ENCODE measurements around the gene BCL2L1. TPM values are rescaled to one million over a fixed set of nuclear protein-coding genes. Genes with fewer than 3 reads are reported as not detected.
"Not testable (repeated sequence)": the region's sequence is repeated elsewhere in the genome, so short reads cannot be mapped to it uniquely, and the experiment has no call there.

BCL2L1 gene
- total RNA-seq, 1 donor from 2014 or later = 174 TPM

DNA sequence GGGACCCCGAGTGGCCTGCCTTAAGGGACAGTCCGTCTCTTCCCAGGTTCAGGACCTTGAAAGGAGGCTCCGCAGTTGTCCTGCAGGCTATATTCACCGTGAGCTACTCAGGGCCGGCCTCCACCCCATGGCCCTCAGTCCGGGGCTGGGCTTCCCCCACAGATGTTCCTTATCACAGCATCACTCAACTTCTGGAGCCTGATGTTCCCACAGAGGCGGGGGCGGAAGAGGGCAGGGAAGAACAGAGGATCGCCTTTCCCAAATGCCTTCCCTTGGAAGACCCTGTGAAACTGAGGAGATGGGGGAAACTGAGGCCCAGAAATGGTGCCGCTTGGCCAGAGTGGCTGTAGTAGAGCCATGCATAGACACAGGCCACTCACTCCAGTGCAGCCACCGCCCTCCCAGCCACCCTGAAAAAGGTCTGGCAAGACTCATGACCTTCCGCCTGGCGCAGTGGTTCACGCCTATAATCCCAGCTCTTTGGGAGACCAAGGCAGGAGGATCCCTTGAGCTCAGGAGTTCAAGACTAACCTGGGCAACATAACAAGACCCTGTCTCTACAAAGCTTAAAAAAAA is 89.2 kb downstream of the BCL2L1 start:
- H3K4me1 ChIP-seq = no peaks in the 10 kb centered on the region
- no peaks in the 10 kb centered on the region for H3K9me3 ChIP-seq
- peak overlapping the region; percentile 55 for H3K27ac ChIP-seq
- H3K27me3 ChIP-seq = peaks cover 4% of the 10 kb centered on the region
- H3K4me3 ChIP-seq = no peak overlapping the region
- TF ChIP-seq, protein P1, sequence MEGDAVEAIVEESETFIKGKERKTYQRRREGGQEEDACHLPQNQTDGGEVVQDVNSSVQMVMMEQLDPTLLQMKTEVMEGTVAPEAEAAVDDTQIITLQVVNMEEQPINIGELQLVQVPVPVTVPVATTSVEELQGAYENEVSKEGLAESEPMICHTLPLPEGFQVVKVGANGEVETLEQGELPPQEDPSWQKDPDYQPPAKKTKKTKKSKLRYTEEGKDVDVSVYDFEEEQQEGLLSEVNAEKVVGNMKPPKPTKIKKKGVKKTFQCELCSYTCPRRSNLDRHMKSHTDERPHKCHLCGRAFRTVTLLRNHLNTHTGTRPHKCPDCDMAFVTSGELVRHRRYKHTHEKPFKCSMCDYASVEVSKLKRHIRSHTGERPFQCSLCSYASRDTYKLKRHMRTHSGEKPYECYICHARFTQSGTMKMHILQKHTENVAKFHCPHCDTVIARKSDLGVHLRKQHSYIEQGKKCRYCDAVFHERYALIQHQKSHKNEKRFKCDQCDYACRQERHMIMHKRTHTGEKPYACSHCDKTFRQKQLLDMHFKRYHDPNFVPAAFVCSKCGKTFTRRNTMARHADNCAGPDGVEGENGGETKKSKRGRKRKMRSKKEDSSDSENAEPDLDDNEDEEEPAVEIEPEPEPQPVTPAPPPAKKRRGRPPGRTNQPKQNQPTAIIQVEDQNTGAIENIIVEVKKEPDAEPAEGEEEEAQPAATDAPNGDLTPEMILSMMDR (IDR thresholded peaks at IDR 0.05) = no peak
- H3K36me3 ChIP-seq = no peaks in the 10 kb centered on the region
- ATAC-seq (peak; percentile 55), DNase-seq (no peak)
- intact Hi-C loops (cut with DNase I) = no loop called here

DNA sequence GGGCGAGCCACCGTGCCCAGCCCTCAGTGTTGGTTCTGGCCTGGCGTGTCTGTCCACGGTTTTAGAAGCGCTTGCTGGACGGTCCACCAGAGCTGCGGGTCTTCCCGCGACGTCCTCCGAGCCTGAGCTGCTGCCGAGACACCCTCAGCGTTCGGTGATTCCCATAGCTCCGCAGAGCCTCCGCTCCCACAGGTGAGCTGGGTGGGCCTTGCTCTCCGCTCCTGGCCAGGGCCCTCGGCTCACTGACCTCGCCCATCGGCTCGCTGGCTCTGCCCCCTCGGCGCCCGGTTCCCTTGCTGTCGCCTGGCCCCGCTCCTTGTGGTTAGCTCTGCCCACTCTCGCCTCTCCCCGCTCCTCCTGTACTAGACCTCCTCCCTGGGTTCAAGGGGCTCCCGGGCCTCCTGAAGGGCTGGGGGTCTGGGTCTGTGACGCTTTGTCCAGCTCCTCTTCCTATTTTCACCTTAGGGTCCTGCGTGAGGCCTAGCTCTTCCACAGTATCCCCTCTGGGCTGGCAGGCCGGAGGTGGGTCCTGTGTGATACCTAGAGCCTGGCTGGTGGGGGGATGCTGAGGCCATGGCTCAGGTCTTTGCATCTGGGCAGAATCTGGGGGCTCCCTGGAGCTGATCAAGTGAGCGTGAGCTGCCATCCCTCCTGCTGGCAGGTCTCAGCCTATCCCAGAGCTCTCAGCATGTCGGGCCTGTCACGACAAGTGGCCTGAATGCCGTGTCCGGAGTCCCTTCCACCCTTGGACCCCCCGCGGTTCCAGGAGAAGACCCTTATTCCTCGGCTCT is 89.9 kb downstream of the BCL2L1 start:
- Histone ChIP-seq H3K27ac (peak overlapping the region; percentile 55), H3K9me3 (no peaks in the 10 kb centered on the region), H3K36me3 (no peaks in the 10 kb centered on the region), H3K27me3 (peaks cover 2% of the 10 kb centered on the region), H3K4me3 (no peak overlapping the region), H3K4me1 (no peaks in the 10 kb centered on the region)
- ATAC-seq (peak; percentile 5), DNase-seq (no peak)
- intact Hi-C loops (cut with DNase I) = no loop called here
- TF ChIP-seq, protein P1 (IDR thresholded peaks at IDR 0.05) = no peak

DNA sequence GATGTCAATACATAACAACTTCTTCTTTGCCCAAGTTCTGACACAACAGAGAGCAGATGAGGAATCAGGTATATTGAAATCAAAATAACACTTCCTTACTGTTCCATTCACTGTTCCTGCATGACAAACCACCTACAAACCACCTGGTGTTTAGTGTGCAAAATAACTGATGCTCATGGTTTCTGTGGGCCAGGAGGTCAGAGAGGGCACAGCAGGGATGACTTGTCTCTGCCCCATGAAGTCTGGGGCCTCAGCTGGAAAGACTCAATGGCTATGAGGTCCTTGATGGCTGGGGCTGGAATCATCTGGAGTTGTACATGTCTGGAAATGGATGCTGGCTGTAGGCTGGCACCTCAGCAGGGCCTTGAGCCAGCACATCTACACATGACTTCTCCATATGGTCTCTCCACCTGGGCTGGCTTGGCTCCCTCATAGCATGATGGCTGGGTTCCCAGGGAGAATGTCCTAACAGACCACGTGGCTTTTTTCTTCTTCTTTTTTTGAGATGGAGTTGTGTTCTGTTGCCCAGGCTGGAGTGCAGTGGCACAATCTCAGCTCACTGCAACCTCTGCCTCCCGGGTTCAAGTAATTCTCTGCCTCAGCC is 92.4 kb downstream of the BCL2L1 start:
- intact Hi-C loops (cut with DNase I) = no loop called here
- Histone ChIP-seq H3K9me3 (no peaks in the 10 kb centered on the region), H3K36me3 (no peaks in the 10 kb centered on the region), H3K4me3 (no peak overlapping the region), H3K27me3 (no peaks in the 10 kb centered on the region), H3K27ac (no peak overlapping the region), H3K4me1 (no peaks in the 10 kb centered on the region)
- TF ChIP-seq, protein P1 (IDR thresholded peaks at IDR 0.05) = no peak
- DNase-seq (no peak), ATAC-seq (no peak)

DNA sequence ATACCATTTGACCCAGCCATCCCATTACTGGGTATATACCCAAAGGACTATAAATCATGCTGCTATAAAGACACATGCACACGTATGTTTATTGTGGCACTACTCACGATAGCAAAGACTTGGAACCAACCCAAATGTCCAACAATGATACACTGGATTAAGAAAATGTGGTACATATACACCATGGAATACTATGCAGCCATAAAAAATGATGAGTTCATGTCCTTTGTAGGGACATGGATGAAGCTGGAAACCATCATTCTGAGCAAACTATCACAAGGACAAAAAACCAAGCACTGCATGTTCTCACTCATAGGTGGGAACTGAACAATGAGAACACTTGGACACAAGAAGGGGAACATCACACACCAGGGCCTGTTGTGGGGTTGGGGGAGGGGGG is 94.6 kb downstream of the BCL2L1 start:
- intact Hi-C loops (cut with DNase I); H3K9me3 ChIP-seq; H3K36me3 ChIP-seq; H3K27ac ChIP-seq; H3K27me3 ChIP-seq; DNase-seq; ATAC-seq; H3K4me3 ChIP-seq; H3K4me1 ChIP-seq: not testable (repeated sequence)

DNA sequence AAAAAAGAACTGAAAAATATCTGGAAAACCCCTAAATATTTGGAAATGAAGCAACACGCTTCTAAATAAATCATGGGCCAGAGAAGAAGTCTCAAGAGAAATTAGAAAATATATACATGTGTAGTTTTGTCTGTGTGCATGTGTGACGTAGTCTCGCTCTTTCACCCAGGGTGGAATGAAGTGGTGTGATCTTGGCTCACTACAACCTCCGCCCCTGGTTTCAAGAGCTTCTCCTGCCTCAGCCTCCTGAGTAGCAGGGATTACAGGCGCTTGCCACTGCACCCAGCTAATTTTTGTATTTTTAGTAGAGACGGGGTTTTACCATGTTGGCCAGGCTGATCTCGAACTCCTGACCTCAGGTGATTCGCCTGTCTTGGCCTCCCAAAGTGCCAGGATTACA is 96.1 kb downstream of the BCL2L1 start:
- DNase-seq; ATAC-seq; H3K9me3 ChIP-seq; intact Hi-C loops (cut with DNase I); H3K4me3 ChIP-seq; H3K36me3 ChIP-seq; H3K27ac ChIP-seq; H3K27me3 ChIP-seq; H3K4me1 ChIP-seq: not testable (repeated sequence)

DNA sequence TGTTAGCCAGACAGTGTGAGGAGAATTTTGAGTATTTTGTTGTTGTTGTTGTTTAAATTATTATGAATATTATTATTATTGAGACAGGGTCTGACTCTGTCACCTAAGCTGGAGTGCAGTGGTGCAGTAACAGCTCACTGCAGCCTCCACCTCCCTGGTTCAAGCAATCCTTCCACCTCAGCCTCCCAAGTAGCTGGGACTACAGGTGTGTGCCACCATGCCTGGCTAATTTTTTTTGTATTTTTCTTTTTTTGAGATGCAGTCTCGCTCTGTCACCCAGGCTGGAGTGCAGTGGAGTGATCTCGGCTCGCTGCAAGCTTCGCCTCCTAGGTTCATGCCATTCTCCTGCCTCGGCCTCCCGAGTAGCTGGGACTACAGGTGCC is 99.6 kb downstream of the BCL2L1 start:
- intact Hi-C loops (cut with DNase I); H3K4me3 ChIP-seq; H3K27me3 ChIP-seq; ATAC-seq; H3K36me3 ChIP-seq; H3K4me1 ChIP-seq; DNase-seq; H3K27ac ChIP-seq; H3K9me3 ChIP-seq: not testable (repeated sequence)

DNA sequence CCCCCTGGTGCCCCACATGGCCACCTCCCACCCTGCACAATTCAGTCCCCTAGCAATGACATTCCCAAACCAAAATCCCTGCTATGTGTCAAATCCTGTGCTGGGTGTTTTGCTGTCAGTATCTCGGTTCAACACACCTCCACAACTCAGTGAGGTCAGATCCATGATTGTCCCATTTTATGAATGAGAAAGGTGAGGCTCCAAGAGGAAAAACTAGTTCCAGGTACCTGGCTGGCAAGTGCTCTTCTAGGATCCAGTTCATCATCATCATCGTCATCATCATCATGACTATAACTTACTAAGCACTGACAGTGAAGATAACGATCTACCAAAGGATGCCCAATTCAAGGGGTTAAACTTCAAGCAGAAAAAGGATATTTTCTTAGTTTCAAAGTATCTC is 102.4 kb downstream of the BCL2L1 start:
- intact Hi-C loops (cut with DNase I) = no loop called here

More for the DNA sequence above, 102.4 kb downstream of the BCL2L1 start:
- no peaks in the 10 kb centered on the region for H3K27me3 ChIP-seq
- DNase-seq = no peak
- no peak overlapping the region for H3K27ac ChIP-seq
- H3K4me1 ChIP-seq = no peaks in the 10 kb centered on the region
- ATAC-seq = no peak
- TF ChIP-seq, protein P1 (IDR thresholded peaks at IDR 0.05) = no peak
- H3K9me3 ChIP-seq = no peaks in the 10 kb centered on the region
- no peak overlapping the region for H3K4me3 ChIP-seq
- no peaks in the 10 kb centered on the region for H3K36me3 ChIP-seq

Measured in upper lobe of right lung (tissue), 1 donor.